ENCODE data around the gene TMEM143.
"Not testable (repeated sequence)": the region's sequence is repeated elsewhere in the genome, so short reads cannot be mapped to it uniquely, and the experiment has no call there.

Gene TMEM143

DNA sequence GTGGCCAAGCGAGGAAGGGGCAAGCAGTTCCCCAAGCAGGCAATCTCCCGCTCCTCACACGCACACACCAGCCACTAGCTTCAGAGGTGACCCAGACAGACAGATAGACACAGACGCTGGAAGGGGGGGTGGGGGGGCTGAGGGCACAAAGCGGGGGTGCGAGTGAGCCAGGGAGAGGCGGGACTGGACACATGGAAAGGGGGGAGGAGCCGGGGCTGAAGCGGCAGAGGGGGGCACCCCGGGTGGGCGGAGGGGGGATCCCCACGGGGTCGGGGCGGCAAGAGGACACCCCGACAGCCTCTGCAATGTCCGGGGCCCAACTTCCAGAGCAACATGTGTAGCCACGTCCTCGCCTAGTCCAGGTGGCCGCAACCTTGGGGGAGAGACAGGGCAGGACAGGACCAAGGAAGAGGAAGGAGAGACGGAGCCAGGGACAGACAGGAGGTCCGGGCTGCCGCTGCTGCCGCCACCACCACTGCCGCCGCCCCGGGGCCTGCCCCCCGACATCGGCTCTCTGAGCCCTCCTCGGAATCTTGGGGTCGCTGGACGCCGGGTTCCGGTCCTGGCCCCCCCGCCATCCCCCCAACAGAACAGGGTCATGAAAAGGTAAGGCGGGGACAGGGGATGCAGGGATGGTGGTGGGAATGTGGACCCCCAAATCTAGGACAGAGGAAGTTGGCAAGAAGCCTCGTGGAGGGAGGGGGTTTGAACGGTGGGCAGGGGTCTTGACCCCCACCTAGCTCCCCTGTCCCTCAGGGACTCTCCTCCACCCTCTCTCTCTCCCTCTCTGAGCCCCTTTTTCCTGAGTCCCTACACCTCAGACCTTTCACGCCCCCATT, 30.8 kb upstream of the TMEM143 start:
- Histone ChIP-seq H3K36me3 (ENCODE audit: insufficient read depth, low read length) (no peaks in the 10 kb centered on the region), H3K4me1 (ENCODE audit: insufficient read depth, low read length) (peaks cover 11% of the 10 kb centered on the region; the same call in 1 of the 2 replicates), H3K9ac (ENCODE audit: low read depth, low read length) (peak overlapping the region; percentile 58; the same call in 1 of the 2 replicates), H3K9me3 (ENCODE audit: control insufficient read depth, insufficient read depth, low read length) (no peaks in the 10 kb centered on the region)

- no peaks in the 10 kb centered on the region for H3K9me3 ChIP-seq (ENCODE audit: control insufficient read depth, insufficient read depth, low read length)
- H3K4me1 ChIP-seq (ENCODE audit: insufficient read depth, low read length) = peaks cover 11% of the 10 kb centered on the region; the same call in 1 of the 2 replicates
- peak within 1 kb of the TSS; percentile 58; the same call in 1 of the 2 replicates for H3K9ac ChIP-seq (ENCODE audit: low read depth, low read length)
- peaks cover 4% of the 10 kb centered on the region; the same call in 1 of the 2 replicates for H3K36me3 ChIP-seq (ENCODE audit: insufficient read depth, low read length)
These were observed 30.0 kb upstream of the TMEM143 start, which contains the start of gene GRIN2D for GRCh38 chr19:48393559-48394330. GRIN2D (plus strand) TSS chr19:48393668; CDS start chr19:48398393, 4,725 bp downstream.

GRCh38 chr19:48392860-48393558, 29.3 kb upstream of the TMEM143 start:
- Histone ChIP-seq H3K4me1 (ENCODE audit: insufficient read depth, low read length) (peaks cover 11% of the 10 kb centered on the region; the same call in 1 of the 2 replicates), H3K9me3 (ENCODE audit: control insufficient read depth, insufficient read depth, low read length) (no peaks in the 10 kb centered on the region), H3K36me3 (ENCODE audit: insufficient read depth, low read length) (peaks cover 6% of the 10 kb centered on the region), H3K9ac (ENCODE audit: low read depth, low read length) (peak overlapping the region; percentile 58; the same call in 1 of the 2 replicates)

- not testable (repeated sequence) for H3K9me3 ChIP-seq (ENCODE audit: control insufficient read depth, insufficient read depth, low read length); H3K9ac ChIP-seq (ENCODE audit: low read depth, low read length); H3K4me1 ChIP-seq (ENCODE audit: insufficient read depth, low read length)
- peaks cover 14% of the 10 kb centered on the region for H3K36me3 ChIP-seq (ENCODE audit: insufficient read depth, low read length)
These were observed 28.2 kb upstream of the TMEM143 start for GRCh38 chr19:48392006-48392344.

DNA sequence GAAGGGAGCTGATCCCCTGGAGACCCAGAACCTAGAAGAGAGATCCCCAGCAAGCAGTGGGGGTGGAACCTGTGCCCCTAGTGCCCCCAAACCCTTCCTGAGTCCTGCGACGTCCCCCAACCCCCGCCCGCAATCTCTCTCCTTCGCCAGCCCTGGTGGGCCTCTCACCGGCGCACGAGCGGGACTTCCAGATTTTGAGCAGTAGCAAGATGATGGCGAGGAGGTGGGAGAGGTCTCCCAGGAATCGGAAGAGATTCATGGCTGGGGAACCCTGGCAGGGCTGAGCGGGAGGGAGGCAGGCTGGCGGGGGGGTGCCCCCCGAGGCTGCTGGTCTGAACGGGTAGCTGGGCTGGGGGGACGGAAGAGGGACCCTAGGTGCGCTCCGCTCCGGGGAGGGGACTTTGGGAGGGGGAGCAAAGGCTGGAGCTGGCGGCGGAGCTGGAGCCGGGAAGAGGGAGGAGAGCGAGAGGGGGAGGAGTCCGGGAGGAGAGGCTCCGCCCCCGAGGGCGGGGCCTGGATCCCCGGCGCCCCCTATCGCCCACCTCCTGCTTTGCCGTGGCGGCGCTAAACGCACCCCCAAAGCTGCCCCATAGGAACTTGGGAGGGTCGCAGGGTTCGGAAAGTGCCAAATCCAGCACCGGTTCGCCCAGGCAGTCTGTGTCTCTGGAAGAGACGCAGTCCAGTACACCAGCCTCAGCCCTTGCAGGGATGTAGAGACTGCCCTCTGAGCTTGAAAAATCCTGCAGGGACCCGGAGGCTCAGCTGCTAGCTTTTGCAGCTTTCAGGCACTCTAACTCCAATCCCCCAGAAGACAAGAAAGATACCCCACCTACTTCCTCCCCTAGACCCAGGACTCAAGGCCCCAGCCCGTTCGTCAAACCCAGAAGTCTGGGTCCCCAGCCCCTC, 27.6 kb upstream of the TMEM143 start, which contains the start of gene KDELR1:
TSS of gene KDELR1 (minus strand) at position 452 of the 906 bp plus-strand sequence. CDS start at position 259, 193 bp downstream.
- Histone ChIP-seq H3K9ac (ENCODE audit: low read depth, low read length) (peak within 1 kb of the TSS; percentile 94), H3K9me3 (ENCODE audit: control insufficient read depth, insufficient read depth, low read length) (no peaks in the 10 kb centered on the region), H3K4me1 (ENCODE audit: insufficient read depth, low read length) (peaks cover 3% of the 10 kb centered on the region; the same call in 1 of the 2 replicates), H3K36me3 (ENCODE audit: insufficient read depth, low read length) (peaks cover 14% of the 10 kb centered on the region)

- Histone ChIP-seq H3K36me3 (ENCODE audit: insufficient read depth, low read length) (peaks cover 19% of the 10 kb centered on the region), H3K9ac (ENCODE audit: low read depth, low read length) (peak overlapping the region; percentile 94), H3K9me3 (ENCODE audit: control insufficient read depth, insufficient read depth, low read length) (no peaks in the 10 kb centered on the region), H3K4me1 (ENCODE audit: insufficient read depth, low read length) (no peaks in the 10 kb centered on the region)
These were observed 26.7 kb upstream of the TMEM143 start for GRCh38 chr19:48390188-48391099.

- Histone ChIP-seq H3K4me1 (ENCODE audit: insufficient read depth, low read length) (no peaks in the 10 kb centered on the region), H3K36me3 (ENCODE audit: insufficient read depth, low read length) (peaks cover 34% of the 10 kb centered on the region), H3K9me3 (ENCODE audit: control insufficient read depth, insufficient read depth, low read length) (no peaks in the 10 kb centered on the region), H3K9ac (ENCODE audit: low read depth, low read length) (no peak overlapping the region)
These were observed 23.2 kb upstream of the TMEM143 start for GRCh38 chr19:48386981-48387380.

GRCh38 chr19:48385461-48386087, 21.8 kb upstream of the TMEM143 start:
- Histone ChIP-seq H3K4me1 (ENCODE audit: insufficient read depth, low read length) (no peaks in the 10 kb centered on the region), H3K9me3 (ENCODE audit: control insufficient read depth, insufficient read depth, low read length) (no peaks in the 10 kb centered on the region), H3K9ac (ENCODE audit: low read depth, low read length) (no peak overlapping the region), H3K36me3 (ENCODE audit: insufficient read depth, low read length) (peaks cover 37% of the 10 kb centered on the region)

GRCh38 chr19:48382286-48382685, 18.5 kb upstream of the TMEM143 start:
- H3K9me3 ChIP-seq (ENCODE audit: control insufficient read depth, insufficient read depth, low read length) = no peaks in the 10 kb centered on the region
- peaks cover 26% of the 10 kb centered on the region for H3K36me3 ChIP-seq (ENCODE audit: insufficient read depth, low read length)
- H3K9ac ChIP-seq (ENCODE audit: low read depth, low read length) = no peak overlapping the region
- H3K4me1 ChIP-seq (ENCODE audit: insufficient read depth, low read length) = no peaks in the 10 kb centered on the region

DNA sequence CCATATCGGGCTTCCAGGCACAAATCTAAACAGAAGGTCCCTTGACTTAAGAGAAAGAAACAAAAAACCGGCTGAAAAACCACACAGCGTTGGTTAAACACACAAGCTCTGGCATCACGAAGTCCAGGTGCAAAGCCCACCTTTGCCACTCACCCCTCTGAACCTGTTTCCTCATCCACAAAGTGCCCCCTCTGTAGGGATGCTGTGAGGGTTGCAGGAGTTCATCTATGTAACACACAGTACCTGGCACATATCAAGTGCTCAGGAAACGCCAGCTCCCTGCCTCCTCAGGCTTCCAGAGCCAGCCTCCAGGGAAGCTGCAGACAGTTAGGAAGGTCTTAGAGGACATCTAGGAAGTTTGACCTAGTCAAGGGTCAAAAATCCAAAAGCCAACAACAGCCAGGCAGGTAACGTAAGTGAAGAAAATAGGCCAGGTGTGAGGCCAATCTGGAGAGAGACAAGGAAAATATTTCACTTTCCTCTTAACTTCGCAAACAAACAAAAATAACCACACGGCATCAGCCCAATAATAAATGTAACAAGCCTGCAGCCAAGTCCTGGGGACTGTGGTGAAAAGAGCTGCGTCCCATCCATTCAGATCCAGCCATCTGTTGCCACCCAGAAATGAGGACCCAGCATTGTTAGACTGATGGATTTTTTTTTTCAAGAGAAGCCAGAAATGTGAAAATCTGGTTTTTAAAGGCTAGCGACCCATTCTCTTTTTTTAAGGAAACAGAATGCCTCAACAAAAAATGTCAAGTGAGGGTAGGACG, 17.6 kb upstream of the TMEM143 start:
- Histone ChIP-seq H3K36me3 (ENCODE audit: insufficient read depth, low read length) (peaks cover 23% of the 10 kb centered on the region), H3K4me1 (ENCODE audit: insufficient read depth, low read length) (no peaks in the 10 kb centered on the region), H3K9ac (ENCODE audit: low read depth, low read length) (no peak overlapping the region), H3K9me3 (ENCODE audit: control insufficient read depth, insufficient read depth, low read length) (no peaks in the 10 kb centered on the region)

- Histone ChIP-seq H3K9me3 (ENCODE audit: control insufficient read depth, insufficient read depth, low read length) (no peaks in the 10 kb centered on the region), H3K9ac (ENCODE audit: low read depth, low read length) (no peak overlapping the region), H3K36me3 (ENCODE audit: insufficient read depth, low read length) (peaks cover 12% of the 10 kb centered on the region; the same call in 1 of the 2 replicates), H3K4me1 (ENCODE audit: insufficient read depth, low read length) (no peaks in the 10 kb centered on the region)
These were observed 15.3 kb upstream of the TMEM143 start for GRCh38 chr19:48379058-48379457.

GRCh38 chr19:48378194-48378570, 14.4 kb upstream of the TMEM143 start:
- Histone ChIP-seq H3K36me3 (ENCODE audit: insufficient read depth, low read length) (0 out of 2 replicates have a peak, but pooled peaks cover 3% of the 10 kb centered on the region), H3K9me3 (ENCODE audit: control insufficient read depth, insufficient read depth, low read length) (no peaks in the 10 kb centered on the region), H3K9ac (ENCODE audit: low read depth, low read length) (no peak overlapping the region), H3K4me1 (ENCODE audit: insufficient read depth, low read length) (no peaks in the 10 kb centered on the region)
